ENCODE results near the gene CEMP1.

GRCh38 chr16:2482249-2482648 lies 49.0 kb downstream of the CEMP1 start:
- TF ChIP-seq EZH2 (IDR thresholded peaks at IDR 0.05) (no peak), CTCF (IDR thresholded peaks at IDR 0.05) (no peak)

All from neural progenitor cell (in vitro differentiated cells).